NCI-H2107 treated with DMSO at 0.1 percent for 48 hours (cell line): ENCODE data around the gene KATNAL1.
A peak's percentile ranks its signal among the peaks of the same experiment; 100 is the strongest.
"Not testable (repeated sequence)": the region's sequence is repeated elsewhere in the genome, so short reads cannot be mapped to it uniquely, and the experiment has no call there.

Experiments
- DNase-seq: peaks from one replicate; lab custom pipeline; 2025; ENCODE audit not compliant: unreplicated experiment; lab: John Stamatoyannopoulos, UW

KATNAL1 gene

GRCh38 chr13:30295116-30295515 lies 12.2 kb downstream of the KATNAL1 start:
- DNase-seq, result no peak

GRCh38 chr13:30294004-30294403 lies 13.3 kb downstream of the KATNAL1 start:
- DNase-seq, result no peak

- DNase-seq, result peak; percentile 18
Observed at GRCh38 chr13:30292325-30292724, 15.0 kb downstream of the KATNAL1 start.

- no peak for DNase-seq
Observed at GRCh38 chr13:30290812-30291436, 16.4 kb downstream of the KATNAL1 start.

- no peak for DNase-seq
Observed at GRCh38 chr13:30289533-30289932, 17.8 kb downstream of the KATNAL1 start.

GRCh38 chr13:30286059-30286458 lies 21.3 kb downstream of the KATNAL1 start:
- not testable (repeated sequence) for DNase-seq

GRCh38 chr13:30276178-30276577 lies 31.2 kb downstream of the KATNAL1 start:
- peak; percentile 3 for DNase-seq

GRCh38 chr13:30274083-30274482 lies 33.3 kb downstream of the KATNAL1 start:
- DNase-seq, result no peak

- DNase-seq, result not testable (repeated sequence)
Observed at GRCh38 chr13:30270035-30270434, 37.3 kb downstream of the KATNAL1 start.

- DNase-seq, result no peak
Observed at GRCh38 chr13:30268673-30269072, 38.7 kb downstream of the KATNAL1 start.

- no peak for DNase-seq
Observed at GRCh38 chr13:30266756-30267155, 40.6 kb downstream of the KATNAL1 start.

- DNase-seq, result not testable (repeated sequence)
Observed at GRCh38 chr13:30259149-30259733, 48.1 kb downstream of the KATNAL1 start.

GRCh38 chr13:30257468-30258099 lies 49.8 kb downstream of the KATNAL1 start:
- no peak for DNase-seq

GRCh38 chr13:30256713-30257467 lies 50.5 kb downstream of the KATNAL1 start:
- peak; percentile 49 for DNase-seq

GRCh38 chr13:30255696-30256095 lies 51.7 kb downstream of the KATNAL1 start:
- no peak for DNase-seq

GRCh38 chr13:30253830-30254229 lies 53.5 kb downstream of the KATNAL1 start:
- DNase-seq, result no peak

GRCh38 chr13:30247406-30247805 lies 59.9 kb downstream of the KATNAL1 start:
- DNase-seq, result no peak

GRCh38 chr13:30241532-30241931 lies 65.8 kb downstream of the KATNAL1 start:
- no peak for DNase-seq

- no peak for DNase-seq
Observed at GRCh38 chr13:30240608-30241007, 66.7 kb downstream of the KATNAL1 start.

GRCh38 chr13:30235216-30235615 lies 72.1 kb downstream of the KATNAL1 start:
- DNase-seq, result no peak

- DNase-seq, result no peak
Observed at GRCh38 chr13:30234619-30235162, 72.7 kb downstream of the KATNAL1 start.
